Mammary microvascular endothelial cell (primary cell): ENCODE data around the gene OXT. TPM values are rescaled to one million over a fixed set of nuclear protein-coding genes. Genes with fewer than 3 reads are reported as not detected.

Source experiments
- total RNA-seq: library from RNA; depleted of rRNA; stranded (reverse); fragments of >200 nt; gene quantifications from 2 replicates; pipeline ENCODE4 v1.2.3, GENCODE V29; 2015

OXT gene
- not detected in 2 replicates for total RNA-seq

GRCh38 chr20:3071610-3072529, at the start of gene OXT:
Gene OXT, plus strand, starts transcription at chr20:3071620. Its CDS starts 36 bp downstream, at chr20:3071656.

GRCh38 chr20:3043322-3043721, 28.1 kb upstream of the OXT start, which contains the start of gene GNRH2:
Gene GNRH2, plus strand, starts transcription at chr20:3043622. Its CDS starts 793 bp downstream, at chr20:3044415.

GRCh38 chr20:3045816-3046676, 25.4 kb upstream of the OXT start, which contains the start of gene MRPS26:
Gene MRPS26, plus strand, starts transcription at chr20:3046052. Its CDS starts 17 bp downstream, at chr20:3046069.

GRCh38 chr20:3084283-3084985, 13.0 kb downstream of the OXT start, which contains the start of gene AVP:
Gene AVP, minus strand, starts transcription at chr20:3084724. Its CDS starts 50 bp downstream, at chr20:3084674.

Other genes with a start within 250 kb of the OXT start
- 11.4 and 12.9 TPM in 2 replicates for gene PCED1A, start 231.0 kb upstream of the OXT start, total RNA-seq
- gene VPS16, start 230.9 kb upstream of the OXT start, total RNA-seq, result 28.9 and 33.0 TPM in 2 replicates
- gene PTPRA, start 198.1 kb upstream of the OXT start, total RNA-seq, result 38.1 and 44.7 TPM in 2 replicates
- gene GNRH2, start 28.0 kb upstream of the OXT start, total RNA-seq, result not detected in 2 replicates
- 59.2 and 66.6 TPM in 2 replicates for gene MRPS26, start 25.6 kb upstream of the OXT start, total RNA-seq
- not detected in 2 replicates for gene AVP, start 13.1 kb downstream of the OXT start, total RNA-seq
- gene FASTKD5, start 88.2 kb downstream of the OXT start, total RNA-seq, result 16.2 and 19.0 TPM in 2 replicates
- gene UBOX5, start 88.2 kb downstream of the OXT start, total RNA-seq, result 2.8 and 3.8 TPM in 2 replicates
- gene LZTS3, start 101.9 kb downstream of the OXT start, total RNA-seq, result 4.7 and 4.8 TPM in 2 replicates
- 50.5 and 63.4 TPM in 2 replicates for gene DDRGK1, start 133.1 kb downstream of the OXT start, total RNA-seq
- 62.8 and 65.4 TPM in 2 replicates for gene ITPA, start 137.9 kb downstream of the OXT start, total RNA-seq
- 3.1 TPM in 2 replicates for gene SLC4A11, start 167.6 kb downstream of the OXT start, total RNA-seq